Fibroblast of lung (primary cell): ENCODE measurements around the gene CALB2. TPM values are rescaled to one million over a fixed set of nuclear protein-coding genes. Genes with fewer than 3 reads are reported as not detected.

Source experiments
- DNase-seq, 2 donors: peaks; one replicate each; pipeline versions ENCODE4 v3.0.0 to v3.0.0-alpha.2; 2010; ENCODE audit warnings: low read depth in 2 of 2
- H2AFZ ChIP-seq: 2 replicates; pipeline ENCODE4 v1.5.1; 2012; ENCODE audit warnings: low read length, control low read depth, inconsistent platforms
- H3K27ac ChIP-seq: 2 replicates; pipeline ENCODE4 v1.5.1; 2011; ENCODE audit warnings: low read length, control low read depth; ENCODE audit not compliant: insufficient read depth
- H3K27me3 ChIP-seq: 2 replicates; pipeline ENCODE4 v1.5.1; 2011; ENCODE audit warnings: mild to moderate bottlenecking, low read length; ENCODE audit not compliant: control insufficient read depth, insufficient read depth
- H3K36me3 ChIP-seq: 2 replicates; pipeline ENCODE4 v1.5.1; 2011; ENCODE audit warnings: low read length; ENCODE audit not compliant: control insufficient read depth, insufficient read depth
- H3K4me1 ChIP-seq: 2 replicates; pipeline ENCODE4 v1.5.1; 2011; ENCODE audit warnings: low read length; ENCODE audit not compliant: control insufficient read depth, insufficient read depth; ENCODE audit errors: extremely low read depth
- H3K4me2 ChIP-seq: 2 replicates; pipeline ENCODE4 v1.5.1; 2011; ENCODE audit warnings: low read length, control low read depth; ENCODE audit not compliant: insufficient read depth; ENCODE audit errors: extremely low read depth
- H3K4me3 ChIP-seq, 4 experiments: fragments of 200-600 bp in 1 of 4; sonication (generic) in 1 of 4; replicated peaks in 1 of 4; 2 replicates each; pipeline ENCODE4 v1.5.1; 2011 to 2016; ENCODE audit warnings: low read length in 4 of 4, low read depth in 3 of 4, mild to moderate bottlenecking in 3 of 4, control low read depth in 2 of 4, inconsistent platforms in 1 of 4, mixed read lengths in 1 of 4; ENCODE audit not compliant: insufficient read depth in 1 of 4; ENCODE audit errors: control extremely low read depth in 1 of 4
- H3K79me2 ChIP-seq: 2 replicates; pipeline ENCODE4 v1.5.1; 2012; ENCODE audit warnings: mild to moderate bottlenecking, low read length, inconsistent platforms; ENCODE audit not compliant: control insufficient read depth, insufficient read depth
- H3K9ac ChIP-seq: 2 replicates; pipeline ENCODE4 v1.5.1; 2011; ENCODE audit warnings: mild to moderate bottlenecking, low read length, control low read depth; ENCODE audit not compliant: insufficient read depth
- H3K9me3 ChIP-seq: 2 replicates; pipeline ENCODE4 v1.5.1; 2012; ENCODE audit warnings: low read depth, low read length; ENCODE audit not compliant: control insufficient read depth, insufficient read depth
- H4K20me1 ChIP-seq: 2 replicates; pipeline ENCODE4 v1.5.1; 2011; ENCODE audit warnings: low read length; ENCODE audit not compliant: control insufficient read depth, insufficient read depth; ENCODE audit errors: extremely low read depth
- EZH2 ChIP-seq: IDR thresholded peaks from 2 replicates; pipeline ENCODE4 v1.5.1; 2012; ENCODE audit warnings: low read length, control low read depth, mild to moderate bottlenecking; ENCODE audit errors: missing control alignments
- polyA plus RNA-seq, 2 donors: library from polyadenylated mRNA; depleted of rRNA in 1 of 2; stranded (reverse) in 1 of 2; unstranded in 1 of 2; fragments of >200 nt; gene quantifications; 2 replicates each; pipeline ENCODE4 v1.2.1, GENCODE V29; 2011 to 2012; ENCODE audit warnings: missing spikeins in 1 of 2
- total RNA-seq: library from RNA; depleted of rRNA; stranded (reverse); fragments of >200 nt; gene quantifications from 2 replicates; pipeline ENCODE4 v1.2.1, GENCODE V29; 2014
- TF ChIP-seq, protein P1 (sequence below), 2 donors: IDR thresholded peaks in 1 of 2; conservative IDR thresholded peaks in 1 of 2; 1 replicate in 1 of 2; 2 replicates in 1 of 2; pipeline ENCODE4 v1.5.1; 2011 to 2012; ENCODE audit warnings: low read length in 2 of 2, control low read depth in 1 of 2, inconsistent platforms in 1 of 2, low read depth in 1 of 2, mild to moderate bottlenecking in 1 of 2

Gene CALB2
- total and polyA plus RNA-seq, 2 donors (not counting 1 experiment from before 2014, with no cell fraction given) = 0.58 to 1.3 TPM

GRCh38 chr16:71341881-71342280 lies 16.6 kb upstream of the CALB2 start:
- Histone ChIP-seq H3K4me3 (no peak overlapping the region), H3K27me3 (no peaks in the 10 kb centered on the region), H3K4me2 (no peak overlapping the region), H3K9ac (no peak overlapping the region), H4K20me1 (no peaks in the 10 kb centered on the region), H3K9me3 (no peaks in the 10 kb centered on the region), H2AFZ (no peak overlapping the region), H3K36me3 (no peaks in the 10 kb centered on the region), H3K27ac (no peak overlapping the region), H3K4me1 (no peaks in the 10 kb centered on the region), H3K79me2 (no peaks in the 10 kb centered on the region)
- no peak for TF ChIP-seq EZH2
- TF ChIP-seq, protein P1, sequence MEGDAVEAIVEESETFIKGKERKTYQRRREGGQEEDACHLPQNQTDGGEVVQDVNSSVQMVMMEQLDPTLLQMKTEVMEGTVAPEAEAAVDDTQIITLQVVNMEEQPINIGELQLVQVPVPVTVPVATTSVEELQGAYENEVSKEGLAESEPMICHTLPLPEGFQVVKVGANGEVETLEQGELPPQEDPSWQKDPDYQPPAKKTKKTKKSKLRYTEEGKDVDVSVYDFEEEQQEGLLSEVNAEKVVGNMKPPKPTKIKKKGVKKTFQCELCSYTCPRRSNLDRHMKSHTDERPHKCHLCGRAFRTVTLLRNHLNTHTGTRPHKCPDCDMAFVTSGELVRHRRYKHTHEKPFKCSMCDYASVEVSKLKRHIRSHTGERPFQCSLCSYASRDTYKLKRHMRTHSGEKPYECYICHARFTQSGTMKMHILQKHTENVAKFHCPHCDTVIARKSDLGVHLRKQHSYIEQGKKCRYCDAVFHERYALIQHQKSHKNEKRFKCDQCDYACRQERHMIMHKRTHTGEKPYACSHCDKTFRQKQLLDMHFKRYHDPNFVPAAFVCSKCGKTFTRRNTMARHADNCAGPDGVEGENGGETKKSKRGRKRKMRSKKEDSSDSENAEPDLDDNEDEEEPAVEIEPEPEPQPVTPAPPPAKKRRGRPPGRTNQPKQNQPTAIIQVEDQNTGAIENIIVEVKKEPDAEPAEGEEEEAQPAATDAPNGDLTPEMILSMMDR (conservative IDR thresholded peaks at IDR 0.05 in 1 of 2, IDR thresholded peaks at IDR 0.05 in 1 of 2; ENCODE audit: low read depth in 1 of 2, low read length in 2 of 2) = no peak
- no peak for DNase-seq

GRCh38 chr16:71343078-71343477 lies 15.4 kb upstream of the CALB2 start:
- Histone ChIP-seq H4K20me1 (no peaks in the 10 kb centered on the region), H3K4me1 (no peaks in the 10 kb centered on the region), H3K27me3 (no peaks in the 10 kb centered on the region), H3K4me2 (no peak overlapping the region), H3K27ac (no peak overlapping the region), H2AFZ (no peak overlapping the region), H3K9ac (no peak overlapping the region), H3K4me3 (no peak overlapping the region), H3K9me3 (no peaks in the 10 kb centered on the region), H3K79me2 (no peaks in the 10 kb centered on the region), H3K36me3 (no peaks in the 10 kb centered on the region)
- DNase-seq = no peak
- TF ChIP-seq, protein P1 (conservative IDR thresholded peaks at IDR 0.05 in 1 of 2, IDR thresholded peaks at IDR 0.05 in 1 of 2; ENCODE audit: low read depth in 1 of 2, low read length in 2 of 2) = no peak
- TF ChIP-seq EZH2 = no peak

DNA sequence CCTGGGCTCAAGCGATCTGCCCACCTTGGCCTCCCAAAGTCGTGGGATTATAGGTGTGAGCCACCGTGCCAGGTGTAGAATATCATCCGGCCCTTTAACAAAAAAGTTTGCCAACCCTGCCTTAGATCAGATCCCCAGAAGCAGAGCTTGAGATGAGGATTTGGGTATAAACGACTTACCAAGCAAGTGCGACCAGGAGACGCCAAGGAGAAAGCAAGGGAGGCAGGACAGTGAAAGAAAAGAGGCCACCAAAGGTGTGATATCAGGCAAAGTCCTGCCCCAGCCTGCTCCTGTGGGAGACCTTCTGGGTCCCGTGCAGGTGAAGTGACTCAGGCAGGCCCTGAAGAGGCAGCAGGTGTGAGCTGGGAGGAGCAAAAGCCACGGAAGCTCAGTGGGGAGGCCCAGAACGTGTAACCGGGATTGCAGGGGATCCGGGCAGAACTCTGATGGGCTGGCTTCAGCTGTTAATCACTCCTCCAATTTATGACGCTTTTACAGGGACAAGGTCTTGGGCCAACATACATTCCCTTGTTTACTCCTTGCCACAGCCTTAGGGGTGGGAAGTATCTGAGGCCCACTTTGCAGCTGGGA lies 14.1 kb upstream of the CALB2 start:
- Histone ChIP-seq H4K20me1 (no peaks in the 10 kb centered on the region), H3K9me3 (no peaks in the 10 kb centered on the region), H3K79me2 (no peaks in the 10 kb centered on the region), H3K27ac (no peak overlapping the region), H3K4me1 (no peaks in the 10 kb centered on the region), H2AFZ (no peak overlapping the region), H3K27me3 (no peaks in the 10 kb centered on the region), H3K4me3 (no peak overlapping the region), H3K4me2 (no peak overlapping the region), H3K9ac (no peak overlapping the region), H3K36me3 (no peaks in the 10 kb centered on the region)
- TF ChIP-seq, protein P1 (conservative IDR thresholded peaks at IDR 0.05 in 1 of 2, IDR thresholded peaks at IDR 0.05 in 1 of 2; ENCODE audit: low read depth in 1 of 2, low read length in 2 of 2) = no peak
- no peak for TF ChIP-seq EZH2
- DNase-seq = no peak
